Sciatic nerve (tissue), 2 donors: Measurements from ENCODE around the gene TAF3. TPM values are rescaled to one million over a fixed set of nuclear protein-coding genes. Genes with fewer than 3 reads are reported as not detected.

Source experiments
- ATAC-seq: fragments of 200-7000 bp; cut with Tn5 transposase; one replicate; pipeline ENCODE4 v1.9.1; 2020; ENCODE audit warnings: mild to moderate bottlenecking, moderate library complexity
- DNase-seq: peaks from one replicate; pipeline ENCODE4 v3.0.0-alpha.2; 2020; ENCODE audit warnings: low spot score
- intact Hi-C: fragments of 100-400 bp; cut with DNase I; formaldehyde crosslinking; loops from one replicate; pipeline ENCODE4 v1.14.2; 2022
- total RNA-seq: library from RNA; stranded (reverse); fragmentation: NEBNext Ultra II Directional; extraction: Animal tissue kit (Norgen Biotek cat#: 25700); gene quantifications from one replicate; pipeline ENCODE4 v1.2.1, GENCODE V29; 2021
- donor health status: DM: no; HTN: no; CAD: no.
- donor health status: DM: no; HTN: no; CAD: no.

Gene TAF3
- total RNA-seq, 1 donor from 2014 or later, result 13.7 TPM

GRCh38 chr10:8048281-8049008, 230.1 kb downstream of the TAF3 start:
- intact Hi-C loops, result no loop called here
- DNase-seq (no peak), ATAC-seq (no peak)

GRCh38 chr10:8049045-8049864, 230.9 kb downstream of the TAF3 start:
- intact Hi-C loops, result no loop called here
- ATAC-seq (no peak), DNase-seq (peak; percentile 53)

- DNase-seq (peak; percentile 50), ATAC-seq (no peak)
- intact Hi-C loops, result no loop called here
Measured at GRCh38 chr10:8049865-8050555, 231.7 kb downstream of the TAF3 start.

- DNase-seq (peak; percentile 61), ATAC-seq (no peak)
- intact Hi-C loops, result no loop called here
Measured at GRCh38 chr10:8050556-8051108, 232.3 kb downstream of the TAF3 start.

- DNase-seq, result peak; percentile 53
- ATAC-seq, result no peak
- intact Hi-C loops, result no loop called here
Measured at GRCh38 chr10:8051109-8051821, 233.0 kb downstream of the TAF3 start.

GRCh38 chr10:8051851-8052257, 233.5 kb downstream of the TAF3 start:
- ATAC-seq (no peak), DNase-seq (no peak)
- intact Hi-C loops, result no loop called here

GRCh38 chr10:8052341-8052955, 234.1 kb downstream of the TAF3 start:
- intact Hi-C loops, result no loop called here
- ATAC-seq (no peak), DNase-seq (no peak)

- DNase-seq, result no peak
- intact Hi-C loops, result no loop called here
Measured at GRCh38 chr10:8052956-8053445, 234.7 kb downstream of the TAF3 start.

GRCh38 chr10:8053446-8054243, 235.3 kb downstream of the TAF3 start:
- intact Hi-C loops, result no loop called here
- ATAC-seq (peak; percentile 80), DNase-seq (peak; percentile 79)

More at GRCh38 chr10:8052956-8053445, 234.7 kb downstream of the TAF3 start:
- no peak for ATAC-seq

GRCh38 chr10:8054244-8054493, 235.9 kb downstream of the TAF3 start:
- ATAC-seq (no peak), DNase-seq (no peak)
- intact Hi-C loops, result no loop called here

GRCh38 chr10:8054494-8055407, 236.4 kb downstream of the TAF3 start, which contains the start of gene GATA3:
Gene GATA3, plus strand, starts transcription at chr10:8054688. Its CDS starts 968 bp downstream, at chr10:8055656.
- no peak for DNase-seq
- intact Hi-C loops, result no loop called here
- peak; percentile 48 for ATAC-seq

- ATAC-seq, result no peak
- intact Hi-C loops, result no loop called here
- DNase-seq, result no peak
Measured at GRCh38 chr10:8055420-8056349, 237.4 kb downstream of the TAF3 start.

- intact Hi-C loops, result no loop called here
- ATAC-seq (no peak), DNase-seq (no peak)
Measured at GRCh38 chr10:8056378-8056777, 238.1 kb downstream of the TAF3 start.

- intact Hi-C loops, result no loop called here
- ATAC-seq (no peak), DNase-seq (no peak)
Measured at GRCh38 chr10:8056871-8057331, 238.6 kb downstream of the TAF3 start.

GRCh38 chr10:8057636-8058273, 239.4 kb downstream of the TAF3 start:
- intact Hi-C loops, result loop anchor here (2.0 kb wide), 1 partner anchor 21 kb away; no protein-coding TSS in a partner anchor
- DNase-seq (no peak), ATAC-seq (no peak)
